Small intestine (tissue), 7 donors: ENCODE results near the gene MNT. TPM values are rescaled to one million over a fixed set of nuclear protein-coding genes. Genes with fewer than 3 reads are reported as not detected.

Experiments used
- DNase-seq, 2 donors: peaks; one replicate each; pipeline versions ENCODE4 v3.0.0 to v3.0.0-alpha.2; 2013
- FAIRE-seq: peaks from 2 replicates; lab custom pipeline; 2012; peaks lifted over from hg19 to GRCh38; lab: Jason Lieb, UNC
- H3K27ac ChIP-seq, 3 donors: one replicate each; pipeline ENCODE4 v1.5.1; 2013; ENCODE audit warnings: low read length in 2 of 3, mild to moderate bottlenecking in 2 of 3, control low read depth in 1 of 3, inconsistent platforms in 1 of 3, low read depth in 1 of 3, moderate library complexity in 1 of 3
- H3K27me3 ChIP-seq, 3 donors: one replicate each; pipeline ENCODE4 v1.6.1; 2013; ENCODE audit warnings: low read length in 3 of 3, inconsistent platforms in 1 of 3; ENCODE audit not compliant: control insufficient read depth in 3 of 3, insufficient read depth in 3 of 3
- H3K36me3 ChIP-seq, 3 donors: one replicate each; pipeline ENCODE4 v1.6.1; 2013; ENCODE audit warnings: low read length in 3 of 3, inconsistent platforms in 1 of 3, low read depth in 1 of 3, mild to moderate bottlenecking in 1 of 3, moderate library complexity in 1 of 3; ENCODE audit not compliant: control insufficient read depth in 3 of 3, insufficient read depth in 2 of 3
- H3K4me1 ChIP-seq, 3 donors: one replicate each; pipeline ENCODE4 v1.6.1; 2013; ENCODE audit warnings: low read length in 2 of 3, inconsistent platforms in 1 of 3, low read depth in 1 of 3, mild to moderate bottlenecking in 1 of 3, moderate library complexity in 1 of 3; ENCODE audit not compliant: control insufficient read depth in 3 of 3, insufficient read depth in 2 of 3
- H3K4me3 ChIP-seq, 3 donors: one replicate each; pipeline ENCODE4 v1.5.1; 2013; ENCODE audit warnings: low read length in 3 of 3, control low read depth in 1 of 3, inconsistent platforms in 1 of 3, low read depth in 1 of 3, mild to moderate bottlenecking in 1 of 3, moderate library complexity in 1 of 3
- H3K9me3 ChIP-seq, 2 donors: one replicate each; pipeline ENCODE4 v1.6.1; 2013; ENCODE audit warnings: low read depth in 1 of 2, low read length in 1 of 2; ENCODE audit not compliant: control insufficient read depth in 2 of 2, insufficient read depth in 1 of 2
- WGBS, 3 donors: extraction: QIAGEN DNeasy Blood & Tissue Kit; methylation state at CpG; one replicate each; pipeline ENCODE4 v1.1.7; 2013; 5-methylcytosine and 5-hydroxymethylcytosine counted together
- polyA plus RNA-seq, 4 donors: library from polyadenylated mRNA; stranded (reverse) in 3 of 4; unstranded in 1 of 4; fragments of 200-250 nt in 3 of 4; fragments of 120-200 nt in 1 of 4; gene quantifications; one replicate each; pipeline versions ENCODE4 v1.2.1 to v1.2.3, GENCODE V29; 2013
- donor health status: healthy with polysubstance abuse.
- donor health status: control.
- donor health status: control.
- donor health status: Bipolar disorder and iron deficiency.
- donor health status: healthy.

Gene MNT
- polyA plus RNA-seq, 4 donors: 4.2 to 18.9 (median 8.1) TPM

- peaks cover 0 to 12% (median 0%) of the 10 kb centered on the region in 3 donors for H3K4me1 ChIP-seq
- H3K36me3 ChIP-seq: peaks cover 0 to 24% (median 0%) of the 10 kb centered on the region in 3 donors
- no peak overlapping the region for H3K4me3 ChIP-seq
- 94 to 99% (median 94%) methylated on average over 6 of the region's 6 CpGs for WGBS, 3 donors
- FAIRE-seq: no peak
- no peaks in the 10 kb centered on the region for H3K9me3 ChIP-seq
- H3K27ac ChIP-seq: no peak overlapping the region
- DNase-seq: no peak
- no peaks in the 10 kb centered on the region for H3K27me3 ChIP-seq
Observed at GRCh38 chr17:2351269-2351668, 49.6 kb downstream of the MNT start.

DNA sequence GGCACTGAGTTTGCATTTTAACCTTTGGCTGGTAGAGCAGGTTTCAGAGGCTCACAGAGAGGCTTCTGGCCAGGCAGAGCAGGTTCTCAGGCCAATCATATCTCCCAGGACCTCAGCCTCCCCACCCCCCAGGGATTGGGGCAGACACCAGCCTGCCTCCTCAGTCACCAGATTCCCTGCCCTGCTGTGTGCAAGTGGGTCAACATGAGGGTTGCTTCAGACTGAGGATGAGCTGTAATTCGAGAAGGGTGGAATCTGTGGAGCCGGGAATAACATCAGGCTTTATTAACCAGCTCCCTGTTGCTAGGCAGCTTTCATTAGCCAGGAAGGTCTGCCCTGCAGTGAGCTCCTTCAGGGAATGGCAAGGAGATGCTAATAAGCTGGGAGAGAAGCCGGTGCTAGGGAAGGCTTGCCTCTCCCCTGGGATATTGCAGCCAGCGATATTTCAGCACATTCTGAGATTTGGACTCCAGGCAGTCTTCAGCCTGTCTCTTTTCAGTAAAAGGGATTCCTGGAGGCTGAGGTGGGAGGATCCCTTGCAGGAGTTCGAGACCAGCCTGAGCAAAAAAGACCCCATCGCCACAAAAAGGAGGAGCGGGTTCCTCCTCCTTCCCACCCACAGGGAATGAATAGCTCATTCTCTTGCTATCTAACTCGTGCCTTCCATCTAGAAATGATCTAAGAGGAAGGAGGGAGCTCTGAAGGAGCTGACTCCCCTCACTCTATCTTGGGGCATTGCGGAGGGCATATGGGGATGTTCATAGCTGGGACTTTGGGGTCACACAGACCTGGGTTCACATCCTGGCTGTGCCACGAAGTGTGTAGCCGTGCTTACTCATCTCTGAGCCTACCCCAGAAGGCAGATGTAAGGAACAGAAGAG, 52.8 kb downstream of the MNT start:
- H3K27ac ChIP-seq: peak overlapping the region in 1 of 3 donors; percentile 53
- DNase-seq (peak; percentile 75 to 78), FAIRE-seq (no peak)
- peaks cover 0 to 35% (median 0%) of the 10 kb centered on the region in 3 donors for H3K36me3 ChIP-seq
- peaks cover 0 to 17% (median 5%) of the 10 kb centered on the region in 3 donors for H3K4me1 ChIP-seq
- WGBS, 3 donors: 51 to 64% (median 57%) methylated on average over 11 of the region's 11 CpGs
- H3K9me3 ChIP-seq: no peaks in the 10 kb centered on the region
- no peaks in the 10 kb centered on the region for H3K27me3 ChIP-seq
- no peak overlapping the region for H3K4me3 ChIP-seq

- FAIRE-seq (no peak), DNase-seq (no peak)
- Histone ChIP-seq H3K27ac (no peak overlapping the region), H3K4me3 (no peak overlapping the region), H3K4me1 (peaks cover 0 to 17% (median 5%) of the 10 kb centered on the region in 3 donors), H3K36me3 (peaks cover 0 to 31% (median 3%) of the 10 kb centered on the region in 3 donors), H3K9me3 (no peaks in the 10 kb centered on the region), H3K27me3 (no peaks in the 10 kb centered on the region)
- 84 to 92% (median 92%) methylated on average over 8 of the region's 8 CpGs for WGBS, 3 donors
Observed at GRCh38 chr17:2346475-2346874, 54.4 kb downstream of the MNT start.

DNA sequence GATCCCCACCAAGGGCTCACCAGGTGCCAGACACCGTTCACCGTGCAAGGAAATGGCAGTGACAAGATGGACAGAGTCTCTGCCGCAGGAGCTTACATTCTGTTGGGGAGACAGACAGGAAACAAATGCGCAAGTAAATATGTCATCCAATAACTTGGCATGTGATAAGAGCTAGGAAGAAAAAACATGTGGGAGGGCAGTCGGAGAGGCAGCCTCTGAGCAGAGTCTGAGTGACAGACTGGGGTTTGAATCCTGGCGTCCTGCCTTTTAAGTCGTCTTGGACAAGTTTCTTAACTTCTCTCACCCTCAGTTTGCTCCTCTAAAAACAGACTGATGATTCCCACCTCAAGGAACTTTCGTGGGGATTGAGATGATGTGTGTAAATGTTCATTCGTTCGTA, 56.3 kb downstream of the MNT start:
- Histone ChIP-seq H3K36me3 (peaks cover 0 to 20% (median 3%) of the 10 kb centered on the region in 3 donors), H3K27me3 (no peaks in the 10 kb centered on the region), H3K9me3 (no peaks in the 10 kb centered on the region), H3K4me3 (no peak overlapping the region), H3K27ac (no peak overlapping the region), H3K4me1 (peaks cover 0 to 17% (median 5%) of the 10 kb centered on the region in 3 donors)
- WGBS, 3 donors: 90 to 92% (median 90%) methylated on average over 10 of the region's 10 CpGs
- FAIRE-seq: no peak
- no peak for DNase-seq

GRCh38 chr17:2343421-2343820, 57.4 kb downstream of the MNT start:
- Histone ChIP-seq H3K27me3 (no peaks in the 10 kb centered on the region), H3K36me3 (peaks cover 0 to 20% (median 3%) of the 10 kb centered on the region in 3 donors), H3K4me3 (no peak overlapping the region), H3K4me1 (peaks cover 0 to 15% (median 5%) of the 10 kb centered on the region in 3 donors), H3K9me3 (no peaks in the 10 kb centered on the region), H3K27ac (peak overlapping the region in 1 of 3 donors; percentile 24)
- no peak for FAIRE-seq
- 14 to 55% (median 25%) methylated on average over 5 of the region's 5 CpGs for WGBS, 3 donors
- peak; percentile 54 to 86 for DNase-seq

- Histone ChIP-seq H3K27ac (no peak overlapping the region), H3K4me3 (peak overlapping the region; percentile 79 to 91 (median 86)), H3K9me3 (no peaks in the 10 kb centered on the region), H3K4me1 (peaks cover 0 to 12% (median 5%) of the 10 kb centered on the region in 3 donors), H3K27me3 (no peaks in the 10 kb centered on the region), H3K36me3 (peaks cover 2 to 18% (median 3%) of the 10 kb centered on the region in 3 donors)
- 15 to 23% (median 22%) methylated on average over 5 of the region's 5 CpGs for WGBS, 3 donors
- DNase-seq (no peak), FAIRE-seq (no peak)
Observed at GRCh38 chr17:2338315-2338657, 62.6 kb downstream of the MNT start.

GRCh38 chr17:2337544-2338314, 63.1 kb downstream of the MNT start:
- H3K4me1 ChIP-seq: peaks cover 0 to 12% (median 5%) of the 10 kb centered on the region in 3 donors
- peaks cover 2 to 18% (median 7%) of the 10 kb centered on the region in 3 donors for H3K36me3 ChIP-seq
- H3K4me3 ChIP-seq: peak overlapping the region; percentile 79 to 91 (median 86)
- FAIRE-seq (no peak), DNase-seq (peak; percentile 57 to 77)
- H3K9me3 ChIP-seq: no peaks in the 10 kb centered on the region
- peak overlapping the region in 2 of 3 donors; percentile 52 to 83 for H3K27ac ChIP-seq
- no peaks in the 10 kb centered on the region for H3K27me3 ChIP-seq
- 1% methylated on average over 47 to 92 of the region's 92 CpGs for WGBS, 3 donors

GRCh38 chr17:2336852-2337543, 63.9 kb downstream of the MNT start, which contains the start of gene SGSM2:
SGSM2 (plus strand) TSS chr17:2337501; CDS start chr17:2337689, 188 bp downstream.
- peak within 1 kb of the TSS; percentile 82 to 91 (median 89) for H3K27ac ChIP-seq
- 0 to 1% (median 0%) methylated on average over 47 to 77 of the region's 77 CpGs for WGBS, 3 donors
- H3K36me3 ChIP-seq: peaks cover 2 to 20% (median 8%) of the 10 kb centered on the region in 3 donors
- DNase-seq (peak; percentile 23 to 72), FAIRE-seq (no peak)
- peaks cover 0 to 12% (median 5%) of the 10 kb centered on the region in 3 donors for H3K4me1 ChIP-seq
- H3K4me3 ChIP-seq: peak within 1 kb of the TSS; percentile 79 to 91 (median 86)
- no peaks in the 10 kb centered on the region for H3K9me3 ChIP-seq
- no peaks in the 10 kb centered on the region for H3K27me3 ChIP-seq
